ENCODE data around the gene TFDP1.

The TFDP1 gene

DNA sequence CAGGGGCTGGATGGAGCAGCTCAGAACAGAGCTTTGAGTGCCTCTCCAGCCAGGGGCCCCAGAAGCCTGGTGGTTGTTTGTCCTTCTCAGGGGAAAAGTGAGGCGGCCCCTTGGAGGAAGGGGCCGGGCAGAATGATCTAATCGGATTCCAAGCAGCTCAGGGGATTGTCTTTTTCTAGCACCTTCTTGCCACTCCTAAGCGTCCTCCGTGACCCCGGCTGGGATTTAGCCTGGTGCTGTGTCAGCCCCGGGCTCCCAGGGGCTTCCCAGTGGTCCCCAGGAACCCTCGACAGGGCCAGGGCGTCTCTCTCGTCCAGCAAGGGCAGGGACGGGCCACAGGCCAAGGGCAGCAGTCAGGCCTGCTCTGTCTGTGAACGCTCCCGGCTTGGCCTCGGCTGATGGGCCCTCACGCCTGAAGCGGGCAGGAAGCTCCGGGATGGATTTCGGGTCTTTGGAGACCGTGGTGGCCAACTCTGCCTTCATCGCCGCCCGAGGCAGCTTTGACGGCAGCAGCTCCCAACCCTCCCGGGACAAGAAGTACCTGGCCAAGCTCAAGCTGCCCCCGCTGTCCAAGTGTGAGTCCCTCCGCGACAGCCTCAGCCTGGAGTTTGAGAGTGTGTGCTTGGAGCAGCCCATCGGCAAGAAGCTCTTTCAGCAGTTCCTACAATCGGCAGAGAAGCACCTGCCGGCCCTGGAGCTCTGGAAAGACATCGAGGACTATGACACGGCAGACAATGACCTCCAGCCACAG is 82.6 kb downstream of the TFDP1 start, which contains the start of gene GRK1:
GRK1 (plus strand) TSS at position 269 of the 751 bp plus-strand sequence; CDS start at position 437, 168 bp downstream.
- no peak for DNase-seq (ENCODE audit: low spot score)
- TF ChIP-seq, protein P1, sequence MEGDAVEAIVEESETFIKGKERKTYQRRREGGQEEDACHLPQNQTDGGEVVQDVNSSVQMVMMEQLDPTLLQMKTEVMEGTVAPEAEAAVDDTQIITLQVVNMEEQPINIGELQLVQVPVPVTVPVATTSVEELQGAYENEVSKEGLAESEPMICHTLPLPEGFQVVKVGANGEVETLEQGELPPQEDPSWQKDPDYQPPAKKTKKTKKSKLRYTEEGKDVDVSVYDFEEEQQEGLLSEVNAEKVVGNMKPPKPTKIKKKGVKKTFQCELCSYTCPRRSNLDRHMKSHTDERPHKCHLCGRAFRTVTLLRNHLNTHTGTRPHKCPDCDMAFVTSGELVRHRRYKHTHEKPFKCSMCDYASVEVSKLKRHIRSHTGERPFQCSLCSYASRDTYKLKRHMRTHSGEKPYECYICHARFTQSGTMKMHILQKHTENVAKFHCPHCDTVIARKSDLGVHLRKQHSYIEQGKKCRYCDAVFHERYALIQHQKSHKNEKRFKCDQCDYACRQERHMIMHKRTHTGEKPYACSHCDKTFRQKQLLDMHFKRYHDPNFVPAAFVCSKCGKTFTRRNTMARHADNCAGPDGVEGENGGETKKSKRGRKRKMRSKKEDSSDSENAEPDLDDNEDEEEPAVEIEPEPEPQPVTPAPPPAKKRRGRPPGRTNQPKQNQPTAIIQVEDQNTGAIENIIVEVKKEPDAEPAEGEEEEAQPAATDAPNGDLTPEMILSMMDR (IDR thresholded peaks at IDR 0.05; ENCODE audit: extremely low read depth, missing control alignments), result no peak

DNA sequence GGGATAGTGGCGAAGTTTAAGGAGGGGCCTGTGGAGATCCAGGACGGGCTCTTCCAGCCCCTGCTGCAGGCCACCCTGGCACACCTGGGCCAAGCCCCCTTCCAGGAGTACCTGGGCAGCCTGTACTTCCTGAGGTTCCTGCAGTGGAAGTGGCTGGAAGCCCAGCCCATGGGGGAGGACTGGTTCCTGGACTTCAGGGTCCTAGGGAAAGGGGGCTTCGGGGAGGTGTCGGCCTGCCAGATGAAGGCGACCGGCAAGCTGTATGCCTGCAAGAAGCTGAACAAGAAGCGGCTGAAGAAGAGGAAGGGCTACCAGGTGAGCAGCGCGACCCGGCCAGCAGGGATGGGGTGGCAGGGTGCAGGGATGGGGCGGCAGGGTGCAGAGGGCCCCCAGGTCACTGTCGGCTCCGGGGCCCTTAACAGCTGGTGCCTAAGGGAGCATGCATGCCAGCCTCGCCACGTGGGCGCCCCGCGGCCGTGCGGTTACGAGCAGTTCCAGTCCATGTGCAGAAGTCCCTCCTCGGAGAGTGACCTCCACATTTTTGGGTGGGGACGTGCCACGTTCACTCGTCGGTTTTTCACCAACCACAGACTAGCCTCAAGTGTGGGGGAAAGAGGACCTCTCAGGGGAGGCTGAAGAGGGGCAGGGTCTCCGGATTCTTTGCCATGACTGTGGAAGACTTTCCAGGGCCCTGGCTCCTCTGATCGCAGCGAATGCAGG is 83.4 kb downstream of the TFDP1 start:
- no peak for DNase-seq (ENCODE audit: low spot score)
- TF ChIP-seq, protein P1 (IDR thresholded peaks at IDR 0.05; ENCODE audit: extremely low read depth, missing control alignments), result no peak

DNA sequence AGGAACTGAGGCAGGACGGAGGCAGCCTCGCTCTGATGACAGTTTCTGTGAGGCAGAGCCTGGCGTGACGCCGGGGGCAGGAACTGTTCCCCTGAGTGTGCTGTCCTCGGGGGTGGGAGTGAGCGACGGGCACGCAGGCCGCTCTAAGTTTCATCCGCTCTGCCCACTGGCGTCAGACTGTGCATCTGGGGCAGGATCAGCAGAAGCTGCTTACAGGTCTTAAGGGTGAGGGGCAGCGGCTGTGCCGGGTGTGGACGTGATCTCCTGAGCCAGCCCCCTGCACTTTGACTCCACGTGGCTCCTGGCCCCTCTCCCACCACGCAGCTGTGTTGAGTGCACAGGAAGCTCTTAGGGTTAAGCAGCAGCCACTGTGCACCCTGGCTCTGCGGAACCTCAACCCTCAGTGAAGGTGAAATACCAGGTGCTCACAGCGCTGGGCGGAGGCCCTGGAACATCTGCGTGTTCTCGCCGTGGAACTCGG is 84.0 kb downstream of the TFDP1 start:
- TF ChIP-seq, protein P1 (IDR thresholded peaks at IDR 0.05; ENCODE audit: extremely low read depth, missing control alignments), result no peak

DNA sequence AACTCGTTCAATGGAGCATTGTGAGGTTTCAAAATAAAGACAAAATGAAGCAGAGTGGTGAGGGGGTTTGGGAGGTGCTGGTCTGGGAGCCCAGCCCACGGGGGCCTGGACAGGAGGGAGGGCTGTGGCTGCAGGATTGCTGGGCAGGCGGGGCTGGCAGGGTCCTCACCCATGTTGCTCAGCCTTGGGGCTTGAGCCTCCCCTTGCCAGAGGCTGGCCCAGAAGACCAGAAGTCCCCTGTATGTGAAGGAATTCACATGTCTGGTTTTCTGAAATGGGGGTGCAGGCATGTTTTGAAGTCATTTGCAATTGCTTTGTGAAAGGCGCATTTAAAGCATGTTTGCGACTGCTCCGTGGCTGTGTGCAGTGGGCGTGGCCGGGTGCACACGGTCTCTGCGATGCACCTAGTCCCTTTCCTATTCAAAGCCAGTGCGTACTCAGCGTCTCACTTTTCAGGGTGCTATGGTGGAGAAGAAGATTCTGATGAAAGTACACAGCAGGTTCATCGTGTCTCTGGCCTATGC is 84.7 kb downstream of the TFDP1 start:
- DNase-seq (ENCODE audit: low spot score), result no peak
- TF ChIP-seq, protein P1 (IDR thresholded peaks at IDR 0.05; ENCODE audit: extremely low read depth, missing control alignments), result no peak

More for the DNA sequence above, 84.0 kb downstream of the TFDP1 start:
- DNase-seq (ENCODE audit: low spot score), result no peak

DNA sequence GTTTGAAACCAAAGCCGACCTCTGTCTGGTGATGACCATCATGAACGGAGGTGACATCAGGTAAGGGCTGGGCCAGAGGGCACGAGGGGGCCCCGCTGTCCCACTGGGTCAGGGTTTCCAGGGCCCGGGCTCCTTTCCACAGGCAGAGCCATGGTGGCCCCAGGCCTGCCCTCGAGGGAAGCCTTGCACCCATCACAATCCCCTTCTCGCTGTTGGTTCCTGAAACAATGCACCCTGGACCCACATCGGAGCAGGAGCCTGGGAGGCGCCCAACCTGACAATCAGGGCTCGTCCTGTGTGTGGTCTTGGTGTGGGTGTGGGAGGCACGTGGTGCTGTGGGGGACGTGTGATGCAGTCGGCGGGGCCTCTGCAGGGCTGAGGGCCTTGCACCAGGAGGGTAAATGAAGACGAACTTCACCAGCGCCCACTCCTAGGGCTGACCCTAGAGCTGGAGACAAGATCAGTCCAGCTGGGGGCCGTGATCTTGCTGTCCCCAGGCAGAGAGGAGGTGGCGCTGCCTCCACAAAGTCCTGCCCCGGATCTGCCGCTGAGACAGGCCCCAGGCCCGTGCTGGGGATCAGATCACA is 85.3 kb downstream of the TFDP1 start:
- TF ChIP-seq, protein P1 (IDR thresholded peaks at IDR 0.05; ENCODE audit: extremely low read depth, missing control alignments), result no peak
- no peak for DNase-seq (ENCODE audit: low spot score)

DNA sequence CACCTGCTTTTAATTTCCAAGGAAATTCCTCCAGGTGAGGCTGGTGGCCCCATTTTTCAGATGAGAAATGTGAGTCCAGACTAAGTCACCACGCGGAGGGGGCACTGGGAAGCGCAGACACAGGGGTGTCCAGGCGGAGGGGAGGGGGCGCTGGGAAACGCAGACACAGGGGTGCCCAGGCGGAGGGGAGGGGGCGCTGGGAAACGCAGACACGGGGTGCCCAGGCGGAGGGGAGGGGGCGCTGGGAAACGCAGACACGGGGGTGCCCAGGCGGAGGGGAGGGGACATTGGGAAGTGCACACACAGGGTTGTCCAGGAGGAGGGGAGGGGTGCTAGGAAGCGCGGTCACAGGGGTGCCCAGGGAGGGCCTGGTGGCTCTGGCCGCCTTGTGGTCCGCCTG is 86.0 kb downstream of the TFDP1 start:
- no peak for DNase-seq (ENCODE audit: low spot score)

More for the DNA sequence above, 86.0 kb downstream of the TFDP1 start:
- TF ChIP-seq, protein P1 (IDR thresholded peaks at IDR 0.05; ENCODE audit: extremely low read depth, missing control alignments), result no peak

Data from GM20000 (cell line).